Smooth muscle cell (in vitro differentiated cells): Measurements from ENCODE around the gene GPAM. TPM values are rescaled to one million over a fixed set of nuclear protein-coding genes. Genes with fewer than 3 reads are reported as not detected.

ENCODE experiments used
- DNase-seq: peaks from one replicate; lab custom pipeline; 2025; ENCODE audit not compliant: unreplicated experiment; lab: John Stamatoyannopoulos, UW
- H2AFZ ChIP-seq: fragments of 200-600 bp; sonication (generic); 2 replicates; pipeline ENCODE4 v1.6.0; 2016; ENCODE audit warnings: antibody characterized with exemption, low read depth, mild to moderate bottlenecking
- H3F3A ChIP-seq: fragments of 200-600 bp; sonication (generic); 2 replicates; pipeline ENCODE4 v1.6.0; 2017; ENCODE audit warnings: antibody characterized with exemption, low read depth
- H3K27ac ChIP-seq: fragments of 200-600 bp; sonication (generic); 2 replicates; pipeline ENCODE4 v1.5.1; 2016; ENCODE audit warnings: low read depth, mild to moderate bottlenecking
- H3K27me3 ChIP-seq: fragments of 200-600 bp; sonication (generic); 2 replicates; pipeline ENCODE4 v1.6.1; 2016; ENCODE audit warnings: low read depth, mild to moderate bottlenecking
- H3K36me3 ChIP-seq: fragments of 200-600 bp; sonication (generic); 2 replicates; pipeline ENCODE4 v1.5.1; 2016; ENCODE audit warnings: low read depth
- H3K4me1 ChIP-seq: fragments of 200-600 bp; sonication (generic); 2 replicates; pipeline ENCODE4 v1.5.1; 2016; ENCODE audit warnings: low read depth
- H3K4me2 ChIP-seq: fragments of 200-600 bp; sonication (generic); 2 replicates; pipeline ENCODE4 v1.6.0; 2016; ENCODE audit warnings: mild to moderate bottlenecking
- H3K4me3 ChIP-seq: fragments of 200-600 bp; sonication (generic); 2 replicates; pipeline ENCODE4 v1.5.1; 2016; ENCODE audit warnings: mild to moderate bottlenecking
- H3K79me2 ChIP-seq: fragments of 200-600 bp; sonication (generic); 2 replicates; pipeline ENCODE4 v1.6.0; 2016; ENCODE audit warnings: low read depth, mild to moderate bottlenecking
- H3K9ac ChIP-seq: fragments of 200-600 bp; sonication (generic); 2 replicates; pipeline ENCODE4 v1.6.0; 2016; ENCODE audit warnings: low read depth
- H3K9me3 ChIP-seq: fragments of 200-600 bp; sonication (generic); replicated peaks from 2 replicates; pipeline ENCODE4 v1.5.1; 2016; ENCODE audit warnings: low read depth
- H4K20me1 ChIP-seq: fragments of 200-600 bp; sonication (generic); 2 replicates; pipeline ENCODE4 v1.6.0; 2016; ENCODE audit warnings: low read depth
- CTCF ChIP-seq: fragments of 200-600 bp; sonication (generic); IDR thresholded peaks from 2 replicates; pipeline ENCODE4 v1.5.1; 2017; ENCODE audit warnings: borderline replicate concordance, mild to moderate bottlenecking, antibody characterized with exemption; ENCODE audit not compliant: insufficient read depth, poor library complexity, severe bottlenecking
- WGBS: methylation state at CpG from one replicate; pipeline ENCODE4 v1.1.7; 2016; ENCODE audit warnings: low lambda C conversion rate; 5-methylcytosine and 5-hydroxymethylcytosine counted together
- polyA plus RNA-seq: library from polyadenylated mRNA; unstranded; fragments of >200 nt; fragmentation: Nextera tagmentation; extraction: Ambion mirVana; gene quantifications from 2 replicates; pipeline ENCODE4 v1.2.1, GENCODE V29; 2016
- total RNA-seq: library from RNA; depleted of rRNA; stranded (reverse); fragments of >200 nt; gene quantifications from 2 replicates; pipeline ENCODE4 v1.2.3, GENCODE V29; 2014

The GPAM gene
- total and polyA plus RNA-seq, 2 experiments from 2014 or later, result 5.1 to 11.7 TPM

DNA sequence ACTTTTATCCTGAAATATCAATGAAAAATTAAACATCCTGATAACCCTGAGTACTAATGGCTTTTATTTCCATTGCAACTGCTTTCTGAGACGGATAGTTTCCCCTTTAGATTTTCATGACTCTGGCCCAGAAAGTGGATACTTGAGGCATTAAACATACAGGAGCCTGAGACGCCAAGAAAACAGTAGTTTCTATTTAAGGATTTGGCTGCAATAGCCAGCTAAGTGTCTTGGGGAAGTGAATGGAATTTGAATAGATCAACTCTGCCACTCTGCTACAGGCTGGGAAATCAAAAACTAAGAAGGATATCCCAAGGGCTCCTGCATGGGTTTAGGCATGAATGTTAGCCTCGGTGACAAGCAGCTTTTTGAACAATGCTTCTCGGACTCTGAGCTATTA, 24.7 kb upstream of the GPAM start:
- peak overlapping the region; percentile 34 for H3K4me2 ChIP-seq
- no peaks in the 10 kb centered on the region for H4K20me1 ChIP-seq
- H3K9me3 ChIP-seq, result no peaks in the 10 kb centered on the region
- H3K36me3 ChIP-seq, result no peaks in the 10 kb centered on the region
- peak overlapping the region; percentile 79 for H3K27ac ChIP-seq
- no peak for DNase-seq
- no peak overlapping the region for H3K4me3 ChIP-seq
- no peaks in the 10 kb centered on the region for H3K4me1 ChIP-seq
- no peaks in the 10 kb centered on the region for H3K27me3 ChIP-seq
- 53% methylated on average over 4 of the region's 4 CpGs for WGBS
- peak overlapping the region; percentile 28 for H2AFZ ChIP-seq
- H3K9ac ChIP-seq, result peak overlapping the region; percentile 18
- TF ChIP-seq CTCF, result no peak
- H3F3A ChIP-seq, result no peaks in the 10 kb centered on the region
- no peaks in the 10 kb centered on the region for H3K79me2 ChIP-seq

DNA sequence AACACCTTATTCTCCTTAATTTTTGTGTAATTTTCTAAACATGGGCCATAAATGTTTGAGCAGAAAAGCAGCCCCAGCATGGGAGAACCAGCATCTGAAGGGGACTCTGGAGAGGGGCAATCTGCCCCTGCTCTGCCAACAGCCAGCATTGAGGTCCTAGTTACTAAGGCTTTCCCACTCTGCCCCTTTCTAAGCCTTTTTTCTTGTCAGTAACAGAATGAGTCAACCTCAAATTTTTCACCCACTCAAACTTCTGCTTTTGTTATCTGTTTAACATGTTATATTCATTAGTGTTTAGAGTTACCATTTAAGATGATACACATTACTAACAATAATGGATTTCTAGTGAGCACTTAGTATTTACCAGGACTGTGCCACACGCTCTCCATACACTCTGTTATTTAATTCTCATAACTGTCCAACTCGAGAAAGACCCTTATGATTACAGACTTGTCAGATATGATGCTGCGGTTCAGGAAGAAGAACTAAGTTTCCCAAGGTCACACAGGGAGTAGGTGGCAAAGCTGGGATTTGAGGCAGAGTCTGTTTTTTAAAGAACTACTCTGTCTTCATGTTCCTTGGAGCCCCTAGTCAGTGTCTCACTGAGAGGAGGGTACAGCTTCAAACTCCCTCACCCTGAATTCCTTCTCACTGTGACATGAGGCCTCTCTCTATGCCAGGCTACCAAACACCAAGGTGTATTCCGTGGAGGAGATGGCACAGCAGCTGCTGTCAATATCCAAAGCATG, 19.9 kb upstream of the GPAM start:
- no peaks in the 10 kb centered on the region for H4K20me1 ChIP-seq
- no peak overlapping the region for H2AFZ ChIP-seq
- H3K4me3 ChIP-seq, result no peak overlapping the region
- no peak for TF ChIP-seq CTCF
- 48% methylated on average over 4 of the region's 4 CpGs for WGBS
- DNase-seq, result no peak
- no peaks in the 10 kb centered on the region for H3F3A ChIP-seq
- H3K27ac ChIP-seq, result peak overlapping the region; percentile 89
- peak overlapping the region; percentile 35 for H3K9ac ChIP-seq
- peak overlapping the region; percentile 11 for H3K4me2 ChIP-seq
- no peaks in the 10 kb centered on the region for H3K9me3 ChIP-seq
- H3K36me3 ChIP-seq, result no peaks in the 10 kb centered on the region
- H3K79me2 ChIP-seq, result no peaks in the 10 kb centered on the region
- H3K4me1 ChIP-seq, result no peaks in the 10 kb centered on the region
- no peaks in the 10 kb centered on the region for H3K27me3 ChIP-seq

- Histone ChIP-seq H3K4me2 (peak overlapping the region; percentile 11), H3K27ac (peak overlapping the region; percentile 89), H3K79me2 (no peaks in the 10 kb centered on the region), H2AFZ (no peak overlapping the region), H3K4me3 (no peak overlapping the region), H3K4me1 (no peaks in the 10 kb centered on the region), H3K9me3 (no peaks in the 10 kb centered on the region), H3K36me3 (no peaks in the 10 kb centered on the region), H3F3A (no peaks in the 10 kb centered on the region), H4K20me1 (no peaks in the 10 kb centered on the region), H3K9ac (peak overlapping the region; percentile 35), H3K27me3 (no peaks in the 10 kb centered on the region)
- 72% methylated on average over 6 of the region's 6 CpGs for WGBS
- no peak for DNase-seq
- no peak for TF ChIP-seq CTCF
Measured at GRCh38 chr10:112202561-112203241, 19.1 kb upstream of the GPAM start.
